Fibroblast of pulmonary artery (primary cell): ENCODE measurements around the gene UBR4.
"Not testable (repeated sequence)": the region's sequence is repeated elsewhere in the genome, so short reads cannot be mapped to it uniquely, and the experiment has no call there.

Experiments used
- DNase-seq: peaks from one replicate; pipeline ENCODE4 v3.0.0-alpha.2; 2010; ENCODE audit warnings: low read depth
- H3K4me3 ChIP-seq: replicated peaks from 2 replicates; pipeline ENCODE4 v1.5.1; 2011; ENCODE audit warnings: low read depth, mild to moderate bottlenecking, control low read depth, low read length, moderate library complexity
- CTCF ChIP-seq: IDR thresholded peaks from 2 replicates; pipeline ENCODE4 v1.5.1; 2011; ENCODE audit warnings: mild to moderate bottlenecking, control low read depth, low read length, inconsistent platforms; ENCODE audit errors: missing control alignments

UBR4 gene

GRCh38 chr1:19209990-19210771 lies at the start of gene UBR4:
TSS of gene UBR4 (minus strand) at chr1:19210266. CDS start at chr1:19210248, 18 bp downstream.
- H3K4me3 ChIP-seq, result peak within 1 kb of the TSS; percentile 93
- DNase-seq, result peak; percentile 95
- TF ChIP-seq CTCF, result no peak

GRCh38 chr1:19258353-19258752 lies 48.3 kb upstream of the UBR4 start:
- TF ChIP-seq CTCF, result no peak

GRCh38 chr1:19257178-19257914 lies 47.3 kb upstream of the UBR4 start:
- H3K4me3 ChIP-seq, result no peak overlapping the region
- TF ChIP-seq CTCF, result no peak
- peak; percentile 54 for DNase-seq

More at GRCh38 chr1:19258353-19258752, 48.3 kb upstream of the UBR4 start:
- H3K4me3 ChIP-seq, result no peak overlapping the region
- no peak for DNase-seq

GRCh38 chr1:19256301-19256700 lies 46.2 kb upstream of the UBR4 start:
- H3K4me3 ChIP-seq, DNase-seq: not testable (repeated sequence)

GRCh38 chr1:19255288-19255687 lies 45.2 kb upstream of the UBR4 start:
- DNase-seq, result no peak
- no peak for TF ChIP-seq CTCF
- no peak overlapping the region for H3K4me3 ChIP-seq

- DNase-seq, result no peak
- no peak overlapping the region for H3K4me3 ChIP-seq
- no peak for TF ChIP-seq CTCF
Observed at GRCh38 chr1:19254416-19254815, 44.4 kb upstream of the UBR4 start.

- TF ChIP-seq CTCF, result no peak
- H3K4me3 ChIP-seq, result peak within 1 kb of the TSS; percentile 97
- peak; percentile 77 for DNase-seq
Observed at GRCh38 chr1:19251305-19252196, 41.5 kb upstream of the UBR4 start, which contains the start of the genes EMC1 and MRTO4. TSS of gene EMC1 (minus strand) at chr1:19251524. CDS start at chr1:19251509, 15 bp downstream. TSS of gene MRTO4 (plus strand) at chr1:19251805. CDS start at chr1:19251836, 31 bp downstream.
